22Rv1 (cell line): ENCODE data around the gene SERP1.
A peak's percentile ranks its signal among the peaks of the same experiment; 100 is the strongest.

Experiments used
- H3K27ac ChIP-seq: fragments of 450-650 bp; 2 replicates; pipeline ENCODE4 v1.5.1; 2017
- ZFX ChIP-seq: fragments of 450-650 bp; IDR thresholded peaks from 2 replicates; pipeline ENCODE4 v1.6.1; 2017; ENCODE audit warnings: antibody characterized with exemption, borderline replicate concordance
- TF ChIP-seq, protein P1 (sequence below): fragments of 450-650 bp; IDR thresholded peaks from 2 replicates; pipeline ENCODE4 v1.5.1; 2017; ENCODE audit warnings: mild to moderate bottlenecking

Gene SERP1

GRCh38 chr3:150538324-150539208 lies 7.7 kb downstream of the SERP1 start:
- no peak for TF ChIP-seq ZFX
- TF ChIP-seq, protein P1, sequence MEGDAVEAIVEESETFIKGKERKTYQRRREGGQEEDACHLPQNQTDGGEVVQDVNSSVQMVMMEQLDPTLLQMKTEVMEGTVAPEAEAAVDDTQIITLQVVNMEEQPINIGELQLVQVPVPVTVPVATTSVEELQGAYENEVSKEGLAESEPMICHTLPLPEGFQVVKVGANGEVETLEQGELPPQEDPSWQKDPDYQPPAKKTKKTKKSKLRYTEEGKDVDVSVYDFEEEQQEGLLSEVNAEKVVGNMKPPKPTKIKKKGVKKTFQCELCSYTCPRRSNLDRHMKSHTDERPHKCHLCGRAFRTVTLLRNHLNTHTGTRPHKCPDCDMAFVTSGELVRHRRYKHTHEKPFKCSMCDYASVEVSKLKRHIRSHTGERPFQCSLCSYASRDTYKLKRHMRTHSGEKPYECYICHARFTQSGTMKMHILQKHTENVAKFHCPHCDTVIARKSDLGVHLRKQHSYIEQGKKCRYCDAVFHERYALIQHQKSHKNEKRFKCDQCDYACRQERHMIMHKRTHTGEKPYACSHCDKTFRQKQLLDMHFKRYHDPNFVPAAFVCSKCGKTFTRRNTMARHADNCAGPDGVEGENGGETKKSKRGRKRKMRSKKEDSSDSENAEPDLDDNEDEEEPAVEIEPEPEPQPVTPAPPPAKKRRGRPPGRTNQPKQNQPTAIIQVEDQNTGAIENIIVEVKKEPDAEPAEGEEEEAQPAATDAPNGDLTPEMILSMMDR, result no peak
- H3K27ac ChIP-seq, result peak overlapping the region; percentile 46

DNA sequence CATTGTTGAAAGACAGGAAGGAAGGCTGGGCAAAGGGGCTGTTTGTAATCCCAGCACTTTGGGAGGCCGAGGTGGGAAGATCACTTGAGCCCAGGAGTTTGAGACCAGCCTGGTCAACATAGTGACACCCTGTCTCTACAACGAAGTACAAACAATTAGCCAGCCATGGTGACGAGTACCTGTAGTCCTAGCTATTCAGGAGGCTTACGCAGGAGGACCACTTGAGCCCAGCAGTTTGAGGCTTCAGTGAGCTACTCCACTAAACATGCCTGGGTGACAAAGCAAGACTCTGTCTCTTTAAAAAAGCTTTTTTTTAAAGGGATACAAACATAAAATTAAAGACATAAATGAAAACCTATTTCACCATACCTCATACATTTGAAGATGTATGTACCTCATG lies 11.1 kb downstream of the SERP1 start:
- H3K27ac ChIP-seq, result no peak overlapping the region
- no peak for TF ChIP-seq ZFX
- TF ChIP-seq, protein P1, result no peak

DNA sequence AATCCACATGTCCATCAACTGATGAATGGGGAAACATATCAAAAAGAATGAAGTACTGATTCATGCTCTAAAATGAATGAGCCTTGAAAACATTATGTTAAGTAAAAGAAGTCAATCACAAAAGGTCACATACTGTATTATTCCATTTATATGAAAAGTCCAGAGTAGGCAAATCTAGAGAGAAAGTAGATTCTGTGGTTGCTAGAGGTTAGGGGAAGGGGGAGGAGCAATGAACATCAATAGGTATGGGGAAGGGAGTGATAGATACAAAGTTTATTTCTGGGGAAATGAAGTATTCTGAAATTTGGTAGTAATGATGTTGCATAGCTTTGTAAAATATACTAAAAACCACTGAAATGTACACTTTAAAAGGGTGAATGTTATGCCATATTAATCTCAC lies 14.5 kb downstream of the SERP1 start:
- H3K27ac ChIP-seq, result no peak overlapping the region
- no peak for TF ChIP-seq ZFX
- TF ChIP-seq, protein P1, result no peak

DNA sequence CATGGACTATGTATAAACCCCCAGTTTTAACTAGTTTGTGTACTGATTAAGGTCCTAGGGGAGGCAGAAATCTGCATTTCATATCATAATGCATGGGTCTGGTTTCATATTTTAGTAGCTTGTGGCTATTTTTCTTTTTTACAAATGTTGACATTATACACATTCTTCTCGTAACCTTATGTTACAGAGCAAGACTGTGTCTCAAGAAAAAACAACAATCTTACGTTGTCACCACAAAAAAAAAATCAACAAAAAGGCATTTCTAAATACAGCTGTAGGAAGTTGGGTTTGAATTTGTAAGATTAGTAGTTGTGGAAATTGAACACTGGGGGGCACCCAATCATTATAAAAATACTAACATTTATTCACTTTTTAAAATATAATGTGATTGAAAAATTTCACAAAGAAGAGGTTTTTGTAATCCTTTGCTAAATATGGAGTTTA lies 17.9 kb downstream of the SERP1 start:
- TF ChIP-seq, protein P1, result peak; percentile 39; the same call in 1 of the 2 replicates
- no peak for TF ChIP-seq ZFX

DNA sequence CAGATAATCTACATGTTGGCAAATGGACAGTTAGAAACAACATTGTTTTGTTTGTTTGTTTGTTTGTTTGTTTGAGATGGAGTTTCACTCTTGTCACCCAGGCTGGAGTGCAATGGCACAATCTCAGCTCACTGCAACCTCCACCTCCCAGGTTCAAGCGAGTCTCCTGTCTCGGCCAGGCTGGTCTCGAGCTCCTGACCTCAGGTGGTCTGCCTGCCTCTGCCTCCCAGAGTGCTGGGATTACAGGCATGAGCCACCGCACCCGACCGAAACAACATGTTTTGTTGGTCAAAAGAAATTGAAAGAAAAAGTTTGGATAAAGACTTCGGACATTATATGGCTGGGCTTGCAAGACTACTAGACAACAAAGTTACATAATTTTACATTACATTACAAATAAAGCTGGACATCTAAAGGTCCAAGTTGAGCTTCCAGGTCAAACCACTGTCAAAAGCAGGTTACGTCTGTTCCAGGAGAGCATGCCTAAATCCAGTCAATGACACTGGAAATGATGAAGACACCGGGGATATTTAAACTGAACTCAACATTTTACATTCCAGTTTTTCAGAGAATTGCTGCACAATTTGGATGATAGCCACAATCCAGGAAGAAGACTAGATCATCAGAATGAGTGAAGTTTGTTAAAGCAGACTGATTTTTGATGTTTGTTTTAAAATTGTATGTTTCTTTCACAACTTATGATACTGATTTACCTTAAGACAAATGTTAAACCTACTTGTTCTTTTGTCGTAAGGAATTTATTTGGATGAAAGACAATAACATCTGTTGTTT lies 18.6 kb downstream of the SERP1 start:
- no peak overlapping the region for H3K27ac ChIP-seq
- TF ChIP-seq, protein P1, result no peak
- no peak for TF ChIP-seq ZFX

More for the DNA sequence above, 17.9 kb downstream of the SERP1 start:
- no peak overlapping the region for H3K27ac ChIP-seq

GRCh38 chr3:150523538-150523937 lies 22.8 kb downstream of the SERP1 start:
- TF ChIP-seq ZFX, result no peak
- TF ChIP-seq, protein P1, result no peak
- no peak overlapping the region for H3K27ac ChIP-seq
